PFSK-1 (cell line): Measurements from ENCODE around the gene DDX54.

Experiments
- POLR2AphosphoS5 ChIP-seq: IDR thresholded peaks from 2 replicates; pipeline ENCODE4 v1.6.1; 2012; ENCODE audit warnings: low read depth, mild to moderate bottlenecking, control low read depth, low read length, moderate library complexity
- SIN3A ChIP-seq: IDR thresholded peaks from 2 replicates; pipeline ENCODE4 v1.6.1; 2012; ENCODE audit warnings: mild to moderate bottlenecking, low read length, moderate library complexity, borderline replicate concordance; ENCODE audit not compliant: insufficient read depth
- TAF1 ChIP-seq: IDR thresholded peaks from 2 replicates; pipeline ENCODE4 v1.6.1; 2012; ENCODE audit warnings: low read length, control low read depth, borderline replicate concordance; ENCODE audit not compliant: insufficient read depth
- TF ChIP-seq, protein P1 (sequence below), 2 experiments: IDR thresholded peaks; 2 replicates each; pipeline versions ENCODE4 v1.6.1 to v1.8.0; 2011 to 2012; ENCODE audit warnings: low read depth in 2 of 2, low read length in 2 of 2, control low read depth in 1 of 2, inconsistent platforms in 1 of 2, mild to moderate bottlenecking in 1 of 2, moderate library complexity in 1 of 2; ENCODE audit not compliant: insufficient read depth in 1 of 2

DNA sequence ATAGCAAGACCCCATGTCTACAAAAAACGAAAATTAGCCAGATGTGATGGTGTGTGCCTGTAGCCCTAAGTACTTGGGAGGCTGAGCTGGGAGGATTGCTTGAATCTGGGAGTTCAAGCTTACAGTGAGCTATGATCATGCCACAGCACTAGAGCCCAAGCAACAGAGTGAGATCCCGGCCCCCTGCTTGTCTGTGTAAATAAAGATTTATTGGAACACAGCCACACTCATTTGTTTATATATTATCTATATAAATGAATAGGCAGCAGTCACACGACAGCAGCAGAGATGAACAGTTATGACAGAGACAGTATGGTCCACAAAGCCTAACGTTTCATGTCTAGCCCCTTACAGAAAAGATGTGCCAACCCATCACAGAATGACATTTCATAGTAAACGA, 14.8 kb downstream of the DDX54 start:
- TF ChIP-seq, protein P1, sequence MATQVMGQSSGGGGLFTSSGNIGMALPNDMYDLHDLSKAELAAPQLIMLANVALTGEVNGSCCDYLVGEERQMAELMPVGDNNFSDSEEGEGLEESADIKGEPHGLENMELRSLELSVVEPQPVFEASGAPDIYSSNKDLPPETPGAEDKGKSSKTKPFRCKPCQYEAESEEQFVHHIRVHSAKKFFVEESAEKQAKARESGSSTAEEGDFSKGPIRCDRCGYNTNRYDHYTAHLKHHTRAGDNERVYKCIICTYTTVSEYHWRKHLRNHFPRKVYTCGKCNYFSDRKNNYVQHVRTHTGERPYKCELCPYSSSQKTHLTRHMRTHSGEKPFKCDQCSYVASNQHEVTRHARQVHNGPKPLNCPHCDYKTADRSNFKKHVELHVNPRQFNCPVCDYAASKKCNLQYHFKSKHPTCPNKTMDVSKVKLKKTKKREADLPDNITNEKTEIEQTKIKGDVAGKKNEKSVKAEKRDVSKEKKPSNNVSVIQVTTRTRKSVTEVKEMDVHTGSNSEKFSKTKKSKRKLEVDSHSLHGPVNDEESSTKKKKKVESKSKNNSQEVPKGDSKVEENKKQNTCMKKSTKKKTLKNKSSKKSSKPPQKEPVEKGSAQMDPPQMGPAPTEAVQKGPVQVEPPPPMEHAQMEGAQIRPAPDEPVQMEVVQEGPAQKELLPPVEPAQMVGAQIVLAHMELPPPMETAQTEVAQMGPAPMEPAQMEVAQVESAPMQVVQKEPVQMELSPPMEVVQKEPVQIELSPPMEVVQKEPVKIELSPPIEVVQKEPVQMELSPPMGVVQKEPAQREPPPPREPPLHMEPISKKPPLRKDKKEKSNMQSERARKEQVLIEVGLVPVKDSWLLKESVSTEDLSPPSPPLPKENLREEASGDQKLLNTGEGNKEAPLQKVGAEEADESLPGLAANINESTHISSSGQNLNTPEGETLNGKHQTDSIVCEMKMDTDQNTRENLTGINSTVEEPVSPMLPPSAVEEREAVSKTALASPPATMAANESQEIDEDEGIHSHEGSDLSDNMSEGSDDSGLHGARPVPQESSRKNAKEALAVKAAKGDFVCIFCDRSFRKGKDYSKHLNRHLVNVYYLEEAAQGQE (IDR thresholded peaks at IDR 0.05; ENCODE audit: insufficient read depth in 1 of 2, low read depth in 2 of 2, low read length in 2 of 2) = no peak
- TF ChIP-seq TAF1 = no peak
- TF ChIP-seq POLR2AphosphoS5 = no peak
- TF ChIP-seq SIN3A = no peak
